ENCODE results near the gene GATB.

GATB gene

GRCh38 chr4:151725087-151725486 is 35.7 kb downstream of the GATB start:
- FAIRE-seq (no peak), DNase-seq (ENCODE audit: insufficient read length, low spot score) (no peak)
- TF ChIP-seq SPI1 (IDR thresholded peaks at IDR 0.05; ENCODE audit: low read depth, low read length) (no peak), TAF1 (IDR thresholded peaks at IDR 0.05; ENCODE audit: low read depth, low read length) (no peak), PAX5 (IDR thresholded peaks at IDR 0.05; ENCODE audit: insufficient read depth, low read length, severe bottlenecking) (no peak), POLR2A (IDR thresholded peaks at IDR 0.05; ENCODE audit: low read depth, low read length) (no peak), POU2F2 (IDR thresholded peaks at IDR 0.05; ENCODE audit: low read depth, low read length) (no peak), POLR2AphosphoS5 (IDR thresholded peaks at IDR 0.05; ENCODE audit: low read depth, low read length) (no peak)

GRCh38 chr4:151721916-151722315 is 38.9 kb downstream of the GATB start:
- TF ChIP-seq PAX5 (IDR thresholded peaks at IDR 0.05; ENCODE audit: insufficient read depth, low read length, severe bottlenecking): no peak
- TF ChIP-seq SPI1 (IDR thresholded peaks at IDR 0.05; ENCODE audit: low read depth, low read length): no peak
- TF ChIP-seq TAF1 (IDR thresholded peaks at IDR 0.05; ENCODE audit: low read depth, low read length): no peak
- TF ChIP-seq POU2F2 (IDR thresholded peaks at IDR 0.05; ENCODE audit: low read depth, low read length): no peak
- no peak for TF ChIP-seq POLR2AphosphoS5 (IDR thresholded peaks at IDR 0.05; ENCODE audit: low read depth, low read length)
- no peak for DNase-seq (ENCODE audit: insufficient read length, low spot score)
- no peak for FAIRE-seq

GRCh38 chr4:151721466-151721865 is 39.3 kb downstream of the GATB start:
- no peak for DNase-seq (ENCODE audit: insufficient read length, low spot score)
- no peak for FAIRE-seq
- TF ChIP-seq POU2F2 (IDR thresholded peaks at IDR 0.05; ENCODE audit: low read depth, low read length): no peak
- TF ChIP-seq SPI1 (IDR thresholded peaks at IDR 0.05; ENCODE audit: low read depth, low read length): no peak
- TF ChIP-seq TAF1 (IDR thresholded peaks at IDR 0.05; ENCODE audit: low read depth, low read length): no peak
- TF ChIP-seq POLR2AphosphoS5 (IDR thresholded peaks at IDR 0.05; ENCODE audit: low read depth, low read length): no peak
- no peak for TF ChIP-seq POLR2A (IDR thresholded peaks at IDR 0.05; ENCODE audit: low read depth, low read length)
- no peak for TF ChIP-seq PAX5 (IDR thresholded peaks at IDR 0.05; ENCODE audit: insufficient read depth, low read length, severe bottlenecking)

- TF ChIP-seq PAX5 (IDR thresholded peaks at IDR 0.05; ENCODE audit: insufficient read depth, low read length, severe bottlenecking) (no peak), POLR2A (IDR thresholded peaks at IDR 0.05; ENCODE audit: low read depth, low read length) (no peak), POLR2AphosphoS5 (IDR thresholded peaks at IDR 0.05; ENCODE audit: low read depth, low read length) (no peak), SPI1 (IDR thresholded peaks at IDR 0.05; ENCODE audit: low read depth, low read length) (no peak), POU2F2 (IDR thresholded peaks at IDR 0.05; ENCODE audit: low read depth, low read length) (no peak), TAF1 (IDR thresholded peaks at IDR 0.05; ENCODE audit: low read depth, low read length) (no peak)
- FAIRE-seq (no peak), DNase-seq (ENCODE audit: insufficient read length, low spot score) (no peak)
These were observed 40.9 kb downstream of the GATB start for GRCh38 chr4:151719956-151720334.

GRCh38 chr4:151718984-151719955 is 41.5 kb downstream of the GATB start:
- DNase-seq (ENCODE audit: insufficient read length, low spot score) (no peak), FAIRE-seq (no peak)
- TF ChIP-seq TAF1 (IDR thresholded peaks at IDR 0.05; ENCODE audit: low read depth, low read length) (no peak), SPI1 (IDR thresholded peaks at IDR 0.05; ENCODE audit: low read depth, low read length) (no peak), POU2F2 (IDR thresholded peaks at IDR 0.05; ENCODE audit: low read depth, low read length) (no peak), PAX5 (IDR thresholded peaks at IDR 0.05; ENCODE audit: insufficient read depth, low read length, severe bottlenecking) (no peak), POLR2AphosphoS5 (IDR thresholded peaks at IDR 0.05; ENCODE audit: low read depth, low read length) (no peak), POLR2A (IDR thresholded peaks at IDR 0.05; ENCODE audit: low read depth, low read length) (no peak)

- no peak for TF ChIP-seq TAF1 (IDR thresholded peaks at IDR 0.05; ENCODE audit: low read depth, low read length)
- TF ChIP-seq POLR2A (IDR thresholded peaks at IDR 0.05; ENCODE audit: low read depth, low read length): no peak
- no peak for TF ChIP-seq POU2F2 (IDR thresholded peaks at IDR 0.05; ENCODE audit: low read depth, low read length)
- TF ChIP-seq PAX5 (IDR thresholded peaks at IDR 0.05; ENCODE audit: insufficient read depth, low read length, severe bottlenecking): no peak
- no peak for TF ChIP-seq POLR2AphosphoS5 (IDR thresholded peaks at IDR 0.05; ENCODE audit: low read depth, low read length)
- TF ChIP-seq SPI1 (IDR thresholded peaks at IDR 0.05; ENCODE audit: low read depth, low read length): no peak
- FAIRE-seq: no peak
These were observed 42.7 kb downstream of the GATB start for GRCh38 chr4:151717909-151718628.

GRCh38 chr4:151717314-151717713 is 43.5 kb downstream of the GATB start:
- DNase-seq (ENCODE audit: insufficient read length, low spot score): no peak
- TF ChIP-seq POLR2A (IDR thresholded peaks at IDR 0.05; ENCODE audit: low read depth, low read length) (no peak), TAF1 (IDR thresholded peaks at IDR 0.05; ENCODE audit: low read depth, low read length) (no peak), PAX5 (IDR thresholded peaks at IDR 0.05; ENCODE audit: insufficient read depth, low read length, severe bottlenecking) (no peak), POU2F2 (IDR thresholded peaks at IDR 0.05; ENCODE audit: low read depth, low read length) (no peak), POLR2AphosphoS5 (IDR thresholded peaks at IDR 0.05; ENCODE audit: low read depth, low read length) (no peak), SPI1 (IDR thresholded peaks at IDR 0.05; ENCODE audit: low read depth, low read length) (no peak)
- FAIRE-seq: no peak

More at GRCh38 chr4:151717909-151718628, 42.7 kb downstream of the GATB start:
- DNase-seq (ENCODE audit: insufficient read length, low spot score): no peak

- FAIRE-seq (no peak), DNase-seq (ENCODE audit: insufficient read length, low spot score) (no peak)
- TF ChIP-seq POU2F2 (IDR thresholded peaks at IDR 0.05; ENCODE audit: low read depth, low read length) (no peak), TAF1 (IDR thresholded peaks at IDR 0.05; ENCODE audit: low read depth, low read length) (no peak), POLR2A (IDR thresholded peaks at IDR 0.05; ENCODE audit: low read depth, low read length) (no peak), SPI1 (IDR thresholded peaks at IDR 0.05; ENCODE audit: low read depth, low read length) (no peak), POLR2AphosphoS5 (IDR thresholded peaks at IDR 0.05; ENCODE audit: low read depth, low read length) (no peak), PAX5 (IDR thresholded peaks at IDR 0.05; ENCODE audit: insufficient read depth, low read length, severe bottlenecking) (no peak)
These were observed 44.5 kb downstream of the GATB start for GRCh38 chr4:151716324-151716723.

GRCh38 chr4:151715881-151716280 is 44.9 kb downstream of the GATB start:
- FAIRE-seq: no peak
- no peak for TF ChIP-seq POU2F2 (IDR thresholded peaks at IDR 0.05; ENCODE audit: low read depth, low read length)
- no peak for TF ChIP-seq POLR2A (IDR thresholded peaks at IDR 0.05; ENCODE audit: low read depth, low read length)
- TF ChIP-seq SPI1 (IDR thresholded peaks at IDR 0.05; ENCODE audit: low read depth, low read length): no peak
- no peak for TF ChIP-seq PAX5 (IDR thresholded peaks at IDR 0.05; ENCODE audit: insufficient read depth, low read length, severe bottlenecking)
- TF ChIP-seq TAF1 (IDR thresholded peaks at IDR 0.05; ENCODE audit: low read depth, low read length): no peak
- TF ChIP-seq POLR2AphosphoS5 (IDR thresholded peaks at IDR 0.05; ENCODE audit: low read depth, low read length): no peak
- DNase-seq (ENCODE audit: insufficient read length, low spot score): no peak
